DOHH2 (cell line): ENCODE results near the gene VKORC1.

Experiments used
- H3F3A ChIP-seq: fragments of 200-600 bp; sonication (generic), shearing (Covaris generic); 2 replicates; pipeline ENCODE4 v1.6.0; 2016; ENCODE audit warnings: antibody characterized with exemption, mild to moderate bottlenecking; ENCODE audit not compliant: control insufficient read depth, insufficient read depth
- H3K27ac ChIP-seq: fragments of 200-600 bp; sonication (generic); 2 replicates; pipeline ENCODE4 v1.5.1; 2014; ENCODE audit warnings: low read depth, mild to moderate bottlenecking, low read length, moderate library complexity
- H3K27me3 ChIP-seq: fragments of 200-600 bp; sonication (generic); 2 replicates; pipeline ENCODE4 v1.6.1; 2014; ENCODE audit warnings: mild to moderate bottlenecking, low read length, mixed read lengths; ENCODE audit not compliant: control insufficient read depth
- H3K36me3 ChIP-seq: fragments of 200-600 bp; sonication (generic); 2 replicates; pipeline ENCODE4 v1.6.1; 2014; ENCODE audit warnings: mild to moderate bottlenecking, low read length, moderate library complexity, mixed read lengths; ENCODE audit not compliant: control insufficient read depth
- H3K4me1 ChIP-seq: fragments of 200-600 bp; sonication (generic); 2 replicates; pipeline ENCODE4 v1.6.1; 2014; ENCODE audit warnings: mild to moderate bottlenecking, low read length, mixed read lengths; ENCODE audit not compliant: control insufficient read depth
- H3K4me2 ChIP-seq: fragments of 200-600 bp; sonication (generic); 2 replicates; pipeline ENCODE4 v1.6.0; 2014; ENCODE audit warnings: mild to moderate bottlenecking, low read length, moderate library complexity
- H3K4me3 ChIP-seq: fragments of 200-600 bp; sonication (generic); 2 replicates; pipeline ENCODE4 v1.5.1; 2014; ENCODE audit warnings: mild to moderate bottlenecking, low read length, mixed read lengths
- H3K79me2 ChIP-seq: fragments of 200-600 bp; sonication (generic); 2 replicates; pipeline ENCODE4 v1.6.1; 2014; ENCODE audit warnings: mild to moderate bottlenecking, low read length, mixed read lengths; ENCODE audit not compliant: control insufficient read depth
- H3K9me2 ChIP-seq: fragments of 200-600 bp; sonication (generic); replicated peaks from 2 replicates; pipeline ENCODE4 v1.6.1; 2014; ENCODE audit warnings: mild to moderate bottlenecking, low read length, mixed read lengths; ENCODE audit not compliant: control insufficient read depth
- H3K9me3 ChIP-seq: fragments of 200-600 bp; sonication (generic); 2 replicates; pipeline ENCODE4 v1.6.1; 2014; ENCODE audit warnings: antibody characterized with exemption, low read length, mixed read lengths; ENCODE audit not compliant: control insufficient read depth, insufficient read depth
- H4K20me1 ChIP-seq: fragments of 200-600 bp; sonication (generic); 2 replicates; pipeline ENCODE4 v1.6.0; 2014; ENCODE audit warnings: low read depth, mild to moderate bottlenecking, antibody characterized with exemption, low read length, moderate library complexity; ENCODE audit not compliant: control insufficient read depth, insufficient read depth
- EZH2phosphoT487 ChIP-seq: fragments of 200-600 bp; sonication (generic); IDR thresholded peaks from 2 replicates; pipeline ENCODE4 v1.6.1; 2017; ENCODE audit warnings: borderline replicate concordance, mild to moderate bottlenecking, antibody characterized with exemption, low read length, moderate library complexity, mixed read lengths
- TF ChIP-seq, protein P1 (sequence below): fragments of 200-600 bp; sonication (generic); IDR thresholded peaks from one replicate; pipeline ENCODE4 v1.5.1; 2014; ENCODE audit warnings: antibody characterized with exemption, mild to moderate bottlenecking, low read depth, low read length; ENCODE audit not compliant: poor library complexity, severe bottlenecking

Gene VKORC1

DNA sequence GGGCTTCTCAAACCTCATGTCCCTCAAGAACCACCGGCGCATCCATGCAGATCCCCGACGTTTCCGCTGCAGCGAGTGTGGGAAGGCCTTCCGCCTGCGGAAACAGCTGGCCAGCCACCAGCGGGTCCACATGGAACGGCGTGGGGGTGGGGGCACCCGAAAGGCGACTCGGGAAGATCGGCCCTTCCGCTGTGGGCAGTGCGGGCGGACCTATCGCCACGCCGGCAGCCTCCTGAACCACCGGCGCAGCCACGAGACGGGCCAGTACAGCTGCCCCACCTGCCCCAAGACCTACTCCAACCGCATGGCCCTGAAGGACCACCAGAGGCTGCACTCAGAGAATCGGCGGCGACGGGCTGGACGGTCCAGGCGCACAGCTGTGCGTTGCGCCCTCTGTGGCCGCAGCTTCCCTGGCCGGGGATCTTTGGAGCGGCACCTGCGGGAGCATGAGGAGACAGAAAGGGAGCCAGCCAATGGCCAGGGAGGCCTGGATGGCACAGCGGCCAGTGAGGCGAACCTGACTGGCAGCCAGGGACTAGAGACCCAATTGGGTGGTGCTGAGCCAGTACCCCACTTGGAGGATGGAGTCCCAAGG lies 14.5 kb downstream of the VKORC1 start:
- TF ChIP-seq, protein P1, sequence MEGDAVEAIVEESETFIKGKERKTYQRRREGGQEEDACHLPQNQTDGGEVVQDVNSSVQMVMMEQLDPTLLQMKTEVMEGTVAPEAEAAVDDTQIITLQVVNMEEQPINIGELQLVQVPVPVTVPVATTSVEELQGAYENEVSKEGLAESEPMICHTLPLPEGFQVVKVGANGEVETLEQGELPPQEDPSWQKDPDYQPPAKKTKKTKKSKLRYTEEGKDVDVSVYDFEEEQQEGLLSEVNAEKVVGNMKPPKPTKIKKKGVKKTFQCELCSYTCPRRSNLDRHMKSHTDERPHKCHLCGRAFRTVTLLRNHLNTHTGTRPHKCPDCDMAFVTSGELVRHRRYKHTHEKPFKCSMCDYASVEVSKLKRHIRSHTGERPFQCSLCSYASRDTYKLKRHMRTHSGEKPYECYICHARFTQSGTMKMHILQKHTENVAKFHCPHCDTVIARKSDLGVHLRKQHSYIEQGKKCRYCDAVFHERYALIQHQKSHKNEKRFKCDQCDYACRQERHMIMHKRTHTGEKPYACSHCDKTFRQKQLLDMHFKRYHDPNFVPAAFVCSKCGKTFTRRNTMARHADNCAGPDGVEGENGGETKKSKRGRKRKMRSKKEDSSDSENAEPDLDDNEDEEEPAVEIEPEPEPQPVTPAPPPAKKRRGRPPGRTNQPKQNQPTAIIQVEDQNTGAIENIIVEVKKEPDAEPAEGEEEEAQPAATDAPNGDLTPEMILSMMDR = no peak
- TF ChIP-seq EZH2phosphoT487 = no peak
- no peak overlapping the region for H3K4me3 ChIP-seq
- no peaks in the 10 kb centered on the region for H3K9me3 ChIP-seq
- peaks cover 86% of the 10 kb centered on the region for H3K36me3 ChIP-seq
- no peak overlapping the region for H3K27ac ChIP-seq
- H3F3A ChIP-seq = no peaks in the 10 kb centered on the region
- H4K20me1 ChIP-seq = 0 out of 2 replicates have a peak, but pooled peaks cover 4% of the 10 kb centered on the region
- H3K9me2 ChIP-seq = no peaks in the 10 kb centered on the region
- peaks cover 9% of the 10 kb centered on the region for H3K4me1 ChIP-seq
- peaks cover 61% of the 10 kb centered on the region for H3K79me2 ChIP-seq
- no peaks in the 10 kb centered on the region for H3K27me3 ChIP-seq
- no peak overlapping the region for H3K4me2 ChIP-seq

DNA sequence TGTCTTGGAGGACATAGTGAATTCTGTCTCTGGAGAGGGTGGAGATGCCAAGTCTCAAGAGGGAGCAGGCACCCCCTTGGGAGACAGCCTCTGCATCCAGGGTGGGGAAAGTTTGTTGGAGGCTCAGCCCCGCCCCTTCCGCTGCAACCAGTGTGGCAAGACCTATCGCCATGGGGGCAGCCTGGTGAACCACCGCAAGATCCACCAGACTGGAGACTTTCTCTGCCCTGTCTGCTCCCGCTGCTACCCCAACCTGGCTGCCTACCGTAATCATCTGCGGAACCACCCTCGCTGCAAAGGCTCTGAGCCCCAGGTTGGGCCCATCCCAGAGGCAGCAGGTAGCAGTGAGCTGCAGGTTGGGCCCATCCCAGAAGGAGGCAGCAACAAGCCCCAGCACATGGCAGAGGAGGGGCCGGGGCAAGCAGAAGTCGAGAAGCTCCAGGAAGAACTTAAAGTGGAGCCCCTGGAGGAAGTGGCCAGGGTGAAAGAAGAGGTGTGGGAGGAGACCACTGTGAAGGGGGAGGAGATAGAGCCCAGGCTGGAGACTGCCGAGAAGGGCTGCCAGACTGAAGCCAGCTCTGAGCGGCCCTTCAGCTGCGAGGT lies 15.2 kb downstream of the VKORC1 start:
- H3K79me2 ChIP-seq = peaks cover 68% of the 10 kb centered on the region
- no peak overlapping the region for H3K4me2 ChIP-seq
- H3K4me3 ChIP-seq = no peak overlapping the region
- H3K4me1 ChIP-seq = peaks cover 12% of the 10 kb centered on the region
- H3K27me3 ChIP-seq = no peaks in the 10 kb centered on the region
- TF ChIP-seq EZH2phosphoT487 = no peak
- TF ChIP-seq, protein P1 = no peak
- no peaks in the 10 kb centered on the region for H3K9me3 ChIP-seq
- H3K36me3 ChIP-seq = peaks cover 85% of the 10 kb centered on the region
- peaks cover 9% of the 10 kb centered on the region; the same call in 1 of the 2 replicates for H4K20me1 ChIP-seq
- H3K27ac ChIP-seq = no peak overlapping the region
- H3K9me2 ChIP-seq = no peaks in the 10 kb centered on the region
- no peaks in the 10 kb centered on the region for H3F3A ChIP-seq

DNA sequence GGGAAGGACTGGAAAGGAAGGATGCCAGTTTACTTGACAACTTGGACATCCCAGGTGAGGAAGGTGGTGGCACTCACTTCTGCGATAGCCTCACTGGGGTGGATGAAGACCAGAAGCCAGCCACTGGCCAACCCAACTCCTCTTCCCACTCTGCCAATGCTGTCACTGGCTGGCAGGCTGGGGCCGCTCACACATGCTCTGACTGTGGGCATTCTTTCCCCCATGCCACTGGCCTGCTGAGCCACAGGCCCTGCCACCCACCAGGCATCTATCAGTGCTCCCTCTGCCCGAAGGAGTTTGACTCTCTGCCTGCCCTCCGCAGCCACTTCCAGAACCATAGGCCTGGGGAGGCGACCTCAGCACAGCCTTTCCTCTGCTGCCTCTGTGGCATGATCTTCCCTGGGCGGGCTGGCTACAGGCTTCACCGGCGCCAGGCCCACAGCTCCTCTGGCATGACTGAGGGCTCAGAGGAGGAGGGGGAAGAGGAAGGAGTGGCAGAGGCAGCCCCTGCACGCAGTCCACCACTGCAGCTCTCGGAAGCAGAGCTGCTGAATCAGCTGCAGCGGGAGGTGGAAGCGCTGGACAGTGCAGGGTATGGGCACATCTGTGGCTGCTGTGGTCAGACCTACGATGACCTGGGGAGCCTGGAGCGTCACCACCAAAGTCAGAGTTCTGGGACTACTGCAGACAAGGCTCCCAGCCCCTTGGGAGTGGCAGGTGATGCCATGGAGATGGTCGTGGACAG lies 15.8 kb downstream of the VKORC1 start:
- H3K36me3 ChIP-seq = peaks cover 80% of the 10 kb centered on the region
- H3K9me3 ChIP-seq = no peaks in the 10 kb centered on the region
- no peak overlapping the region for H3K4me3 ChIP-seq
- peaks cover 69% of the 10 kb centered on the region for H3K79me2 ChIP-seq
- no peak overlapping the region for H3K27ac ChIP-seq
- H3K4me1 ChIP-seq = peaks cover 12% of the 10 kb centered on the region
- 0 out of 2 replicates have a peak, but pooled peaks cover 1% of the 10 kb centered on the region for H3F3A ChIP-seq
- peaks cover 9% of the 10 kb centered on the region; the same call in 1 of the 2 replicates for H4K20me1 ChIP-seq
- H3K9me2 ChIP-seq = no peaks in the 10 kb centered on the region
- H3K27me3 ChIP-seq = no peaks in the 10 kb centered on the region
- no peak for TF ChIP-seq EZH2phosphoT487
- TF ChIP-seq, protein P1 = no peak
- no peak overlapping the region for H3K4me2 ChIP-seq
